Glutamatergic neuron (in vitro differentiated cells): ENCODE data around the gene PLA2G15. TPM values are rescaled to one million over a fixed set of nuclear protein-coding genes. Genes with fewer than 3 reads are reported as not detected.

Source experiments
- DNase-seq: peaks from one replicate; pipeline ENCODE4 v3.0.0; 2022
- H3K27ac Mint-ChIP-seq: one replicate; pipeline ENCODE4 v1.8.0; 2020; ENCODE audit warnings: mild to moderate bottlenecking, mixed read lengths, inconsistent platforms; ENCODE audit not compliant: unreplicated experiment
- H3K27me3 Mint-ChIP-seq: one replicate; pipeline ENCODE4 v1.8.0; 2020; ENCODE audit warnings: mild to moderate bottlenecking, moderate library complexity, mixed read lengths, inconsistent platforms; ENCODE audit not compliant: unreplicated experiment
- H3K36me3 Mint-ChIP-seq: one replicate; pipeline ENCODE4 v1.8.0; 2020; ENCODE audit warnings: mild to moderate bottlenecking, mixed read lengths, inconsistent platforms; ENCODE audit not compliant: unreplicated experiment
- H3K4me1 Mint-ChIP-seq: one replicate; pipeline ENCODE4 v1.8.0; 2020; ENCODE audit warnings: mild to moderate bottlenecking, low read depth, mixed read lengths, inconsistent platforms; ENCODE audit not compliant: unreplicated experiment
- H3K4me3 Mint-ChIP-seq: one replicate; pipeline ENCODE4 v1.8.0; 2020; ENCODE audit warnings: mild to moderate bottlenecking, mixed read lengths, inconsistent platforms; ENCODE audit not compliant: unreplicated experiment
- H3K9me3 Mint-ChIP-seq: one replicate; pipeline ENCODE4 v1.8.0; 2020; ENCODE audit warnings: mild to moderate bottlenecking, moderate library complexity, mixed read lengths, inconsistent platforms; ENCODE audit not compliant: unreplicated experiment
- CTCF ChIP-seq: fragments of 200-600 bp; sonication (generic); IDR thresholded peaks from one replicate; pipeline ENCODE4 v1.5.0; 2021; ENCODE audit not compliant: partially characterized antibody, unreplicated experiment
- total RNA-seq: library from RNA; stranded (reverse); fragmentation: NEBNext Ultra II Directional; extraction: Animal tissue kit (Norgen Biotek cat#: 25700); gene quantifications from one replicate; pipeline ENCODE4 v1.2.1, GENCODE V29; 2021; ENCODE audit not compliant: unreplicated experiment

PLA2G15 gene
- total RNA-seq, 1 donor from 2014 or later: 11.9 TPM

- peak overlapping the region; percentile 99 for H3K4me3 Mint-ChIP-seq
- H3K36me3 Mint-ChIP-seq: no peaks in the 10 kb centered on the region
- peaks cover 2% of the 10 kb centered on the region for H3K4me1 Mint-ChIP-seq
- peaks cover 6% of the 10 kb centered on the region for H3K9me3 Mint-ChIP-seq
- TF ChIP-seq CTCF: no peak
- DNase-seq: no peak
- H3K27me3 Mint-ChIP-seq: peaks cover 6% of the 10 kb centered on the region
- no peak overlapping the region for H3K27ac Mint-ChIP-seq
Measured at GRCh38 chr16:68244481-68244902, 681 bp upstream of the PLA2G15 start.

- H3K4me1 Mint-ChIP-seq: peaks cover 2% of the 10 kb centered on the region
- no peak for DNase-seq
- H3K27me3 Mint-ChIP-seq: peaks cover 8% of the 10 kb centered on the region
- TF ChIP-seq CTCF: no peak
- H3K27ac Mint-ChIP-seq: no peak overlapping the region
- H3K36me3 Mint-ChIP-seq: no peaks in the 10 kb centered on the region
- H3K4me3 Mint-ChIP-seq: peak overlapping the region; percentile 92
- H3K9me3 Mint-ChIP-seq: peaks cover 6% of the 10 kb centered on the region
Measured at GRCh38 chr16:68246121-68246520, 948 bp downstream of the PLA2G15 start.

GRCh38 chr16:68246666-68247065, 1.5 kb downstream of the PLA2G15 start:
- no peaks in the 10 kb centered on the region for H3K36me3 Mint-ChIP-seq
- H3K4me1 Mint-ChIP-seq: peaks cover 2% of the 10 kb centered on the region
- peaks cover 8% of the 10 kb centered on the region for H3K27me3 Mint-ChIP-seq
- no peak overlapping the region for H3K27ac Mint-ChIP-seq
- H3K4me3 Mint-ChIP-seq: no peak overlapping the region
- peaks cover 6% of the 10 kb centered on the region for H3K9me3 Mint-ChIP-seq
- no peak for DNase-seq
- no peak for TF ChIP-seq CTCF

- H3K27me3 Mint-ChIP-seq: peaks cover 8% of the 10 kb centered on the region
- no peak overlapping the region for H3K27ac Mint-ChIP-seq
- H3K9me3 Mint-ChIP-seq: peaks cover 6% of the 10 kb centered on the region
- H3K4me1 Mint-ChIP-seq: peaks cover 2% of the 10 kb centered on the region
- DNase-seq: no peak
- no peaks in the 10 kb centered on the region for H3K36me3 Mint-ChIP-seq
- no peak overlapping the region for H3K4me3 Mint-ChIP-seq
- TF ChIP-seq CTCF: no peak
Measured at GRCh38 chr16:68247400-68247799, 2.2 kb downstream of the PLA2G15 start.

- Mint-ChIP-seq H3K27me3 (peaks cover 7% of the 10 kb centered on the region), H3K9me3 (peaks cover 6% of the 10 kb centered on the region), H3K27ac (no peak overlapping the region), H3K4me3 (no peak overlapping the region), H3K36me3 (no peaks in the 10 kb centered on the region), H3K4me1 (peaks cover 2% of the 10 kb centered on the region)
- no peak for TF ChIP-seq CTCF
- DNase-seq: no peak
Measured at GRCh38 chr16:68247932-68248331, 2.8 kb downstream of the PLA2G15 start.
